BLaER1 treated with 17β-estradiol and CSF1 and Interleukin-3, amounts not matched to agents 10 nM and 100 nM (cell line): Measurements from ENCODE around the gene TPRA1.

Source experiments
- H3K27ac ChIP-seq, 11 experiments: shearing (Covaris generic); formaldehyde crosslinking; 2 replicates each; pipeline ENCODE4 v1.8.1; 2022
- H3K27me3 ChIP-seq, 11 experiments: shearing (Covaris generic); formaldehyde crosslinking; 2 replicates each; pipeline ENCODE4 v1.8.1; 2022
- H3K36me3 ChIP-seq, 11 experiments: shearing (Covaris generic); formaldehyde crosslinking; 2 replicates each; pipeline ENCODE4 v1.8.1; 2022
- H3K4me1 ChIP-seq, 10 experiments: shearing (Covaris generic); formaldehyde crosslinking; 2 replicates each; pipeline ENCODE4 v1.8.1; 2022
- H3K4me2 ChIP-seq, 11 experiments: shearing (Covaris generic); formaldehyde crosslinking; 2 replicates each; pipeline ENCODE4 v1.8.1; 2022
- H3K4me3 ChIP-seq, 10 experiments: shearing (Covaris generic); formaldehyde crosslinking; 2 replicates each; pipeline ENCODE4 v1.8.1; 2022
- H3K9ac ChIP-seq, 11 experiments: shearing (Covaris generic); formaldehyde crosslinking; 2 replicates each; pipeline ENCODE4 v1.8.1; 2022
- H3K9me3 ChIP-seq, 11 experiments: shearing (Covaris generic); formaldehyde crosslinking; replicated peaks in 1 of 11; 2 replicates each; pipeline ENCODE4 v1.8.1; 2022
- H4K20me1 ChIP-seq, 11 experiments: shearing (Covaris generic); formaldehyde crosslinking; 2 replicates each; pipeline ENCODE4 v1.8.1; 2022
- Cebpa-rat ChIP-seq, 11 experiments: shearing (Covaris generic); IDR thresholded peaks; 2 replicates each; pipeline ENCODE4 v1.8.1; 2022

TPRA1 gene

GRCh38 chr3:127552038-127552437 is 38.5 kb downstream of the TPRA1 start:
- Histone ChIP-seq H3K9me3 (no peaks in the 10 kb centered on the region), H4K20me1 (peaks cover 0 to 6% (median 0%) of the 10 kb centered on the region in 11 experiments; a peak in 1 of 22 replicates), H3K27me3 (no peaks in the 10 kb centered on the region), H3K4me3 (no peak overlapping the region), H3K9ac (no peak overlapping the region), H3K36me3 (peaks cover 0 to 5% (median 0%) of the 10 kb centered on the region in 11 experiments; a peak in 1 of 22 replicates), H3K4me2 (peak overlapping the region in 6 of 11 experiments; percentile 9 to 49 (median 25); a peak in 7 of 22 replicates), H3K4me1 (peaks cover 3 to 31% (median 18%) of the 10 kb centered on the region in 10 experiments; a peak in 17 of 20 replicates), H3K27ac (no peak overlapping the region)
- TF ChIP-seq Cebpa-rat (IDR thresholded peaks at IDR 0.05) = no peak

DNA sequence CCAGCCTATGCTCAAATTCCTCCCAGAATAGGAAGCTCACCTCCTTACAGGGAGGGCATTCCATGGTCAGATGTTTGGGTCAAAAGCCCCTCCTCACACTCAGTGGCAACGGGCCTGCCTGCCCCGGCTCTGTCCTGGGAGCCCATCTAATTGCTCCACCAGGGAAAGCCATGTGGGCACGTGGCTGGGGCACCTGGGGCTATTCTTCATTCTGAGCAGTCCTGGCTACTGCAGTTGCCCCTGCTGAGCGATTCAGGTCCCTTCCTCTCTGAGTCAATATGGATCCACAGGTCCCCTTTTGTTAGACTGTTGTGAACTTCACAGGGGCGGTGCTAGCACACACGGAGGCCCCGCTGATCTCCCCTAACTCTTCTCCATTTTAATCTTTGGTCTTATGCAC is 39.4 kb downstream of the TPRA1 start:
- no peak overlapping the region for H3K4me2 ChIP-seq
- no peak overlapping the region for H3K9ac ChIP-seq
- H3K27me3 ChIP-seq = no peaks in the 10 kb centered on the region
- peaks cover 0 to 6% (median 0%) of the 10 kb centered on the region in 11 experiments; a peak in 1 of 22 replicates for H4K20me1 ChIP-seq
- H3K9me3 ChIP-seq = no peaks in the 10 kb centered on the region
- no peak overlapping the region for H3K27ac ChIP-seq
- peaks cover 0 to 5% (median 0%) of the 10 kb centered on the region in 11 experiments; a peak in 1 of 22 replicates for H3K36me3 ChIP-seq
- no peak overlapping the region for H3K4me3 ChIP-seq
- no peak for TF ChIP-seq Cebpa-rat (IDR thresholded peaks at IDR 0.05)
- peaks cover 3 to 40% (median 26%) of the 10 kb centered on the region in 10 experiments; a peak in 17 of 20 replicates for H3K4me1 ChIP-seq

DNA sequence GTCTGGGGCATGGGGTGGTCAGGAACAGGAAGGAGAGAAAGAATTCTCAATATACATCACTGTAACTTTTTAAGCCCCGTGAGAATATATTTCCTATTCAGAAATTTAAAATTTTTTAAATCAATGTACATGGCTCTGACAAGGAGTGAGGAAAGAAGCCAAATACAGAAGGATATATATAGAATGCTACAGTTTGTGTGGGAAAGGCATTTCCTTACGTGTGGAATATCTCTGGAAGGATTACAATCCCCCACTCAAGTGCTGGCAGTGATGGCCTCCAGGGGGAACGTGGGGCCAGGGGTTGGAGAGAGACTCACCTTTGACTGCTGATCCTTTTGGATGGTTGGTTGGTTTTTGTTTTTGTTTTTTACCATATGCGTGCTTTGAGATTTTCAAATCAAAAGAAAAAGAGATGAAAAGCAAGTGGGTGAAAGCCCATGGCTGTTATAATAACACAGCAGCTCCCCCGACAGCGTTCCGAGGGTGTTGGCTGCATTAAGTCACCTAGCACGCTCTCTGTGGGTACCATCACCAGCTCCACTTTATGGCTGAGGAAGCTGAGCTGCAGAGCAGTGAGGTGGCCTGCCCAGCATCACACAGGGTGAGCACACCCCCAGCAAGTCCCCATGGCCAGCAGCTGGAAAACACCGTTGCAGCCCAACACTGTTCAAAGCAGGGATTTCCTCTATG is 39.9 kb downstream of the TPRA1 start:
- H3K4me1 ChIP-seq = peaks cover 3 to 46% (median 27%) of the 10 kb centered on the region in 10 experiments; a peak in 17 of 20 replicates
- peaks cover 0 to 6% (median 0%) of the 10 kb centered on the region in 11 experiments; a peak in 1 of 22 replicates for H4K20me1 ChIP-seq
- H3K36me3 ChIP-seq = peaks cover 0 to 2% (median 0%) of the 10 kb centered on the region in 11 experiments; a peak in 1 of 22 replicates
- H3K27ac ChIP-seq = no peak overlapping the region
- H3K4me2 ChIP-seq = 0 out of 22 replicates have a peak overlapping the region, but pooled peaks of 1 of the 11 experiments have one; percentile 15
- H3K4me3 ChIP-seq = no peak overlapping the region
- no peak for TF ChIP-seq Cebpa-rat (IDR thresholded peaks at IDR 0.05)
- no peaks in the 10 kb centered on the region for H3K9me3 ChIP-seq
- H3K27me3 ChIP-seq = no peaks in the 10 kb centered on the region
- H3K9ac ChIP-seq = no peak overlapping the region

GRCh38 chr3:127549826-127550467 is 40.6 kb downstream of the TPRA1 start:
- no peaks in the 10 kb centered on the region for H3K27me3 ChIP-seq
- peaks cover 0 to 6% (median 0%) of the 10 kb centered on the region in 11 experiments; a peak in 1 of 22 replicates for H4K20me1 ChIP-seq
- H3K27ac ChIP-seq = no peak overlapping the region
- no peak for TF ChIP-seq Cebpa-rat (IDR thresholded peaks at IDR 0.05)
- no peaks in the 10 kb centered on the region for H3K36me3 ChIP-seq
- H3K9ac ChIP-seq = no peak overlapping the region
- peaks cover 3 to 52% (median 32%) of the 10 kb centered on the region in 10 experiments; a peak in 17 of 20 replicates for H3K4me1 ChIP-seq
- H3K4me2 ChIP-seq = no peak overlapping the region
- H3K9me3 ChIP-seq = no peaks in the 10 kb centered on the region
- H3K4me3 ChIP-seq = no peak overlapping the region

DNA sequence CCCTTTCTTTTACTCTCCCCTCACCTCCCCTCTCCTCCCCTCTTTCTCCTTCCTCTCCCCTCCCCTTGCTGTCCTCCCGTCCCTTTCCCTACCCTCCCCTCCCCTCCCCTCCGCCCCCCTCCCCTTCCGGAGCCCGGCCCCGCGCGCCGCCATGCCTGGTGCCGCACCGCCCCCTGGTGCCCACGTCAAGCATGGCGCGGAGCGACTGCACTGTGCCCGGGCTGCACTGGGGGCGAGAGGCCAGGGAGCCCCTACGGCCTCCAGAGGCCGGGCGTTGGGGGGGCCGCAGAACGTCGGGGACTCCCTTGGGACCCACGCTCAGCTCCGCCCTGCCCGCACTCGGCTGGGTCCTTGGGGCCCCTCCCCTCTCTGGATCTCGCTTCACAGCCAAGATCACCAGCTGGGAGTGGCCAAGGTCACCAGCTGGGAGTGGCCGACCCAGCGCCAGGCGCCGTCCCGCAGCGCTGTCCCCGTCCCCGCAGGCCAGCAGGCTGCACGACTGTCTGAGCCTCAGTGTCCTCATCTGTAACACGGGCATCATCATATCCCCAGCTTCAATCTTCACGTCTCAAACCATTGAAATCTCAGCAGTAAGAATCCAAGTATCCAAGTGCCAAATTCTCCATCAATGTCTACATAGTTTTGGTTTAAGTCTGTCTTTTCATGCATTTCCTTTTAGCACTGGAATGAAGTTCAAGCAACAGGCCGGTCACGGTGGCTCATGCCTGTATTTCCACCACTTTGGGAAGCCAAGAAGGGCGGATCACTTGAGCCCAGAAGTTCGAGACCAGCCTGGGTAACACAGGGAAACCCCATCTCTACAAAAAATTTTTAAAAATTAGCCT is 42.5 kb downstream of the TPRA1 start:
- H3K4me3 ChIP-seq = peak overlapping the region; percentile 37 to 69 (median 57); a peak in 19 of 20 replicates
- H4K20me1 ChIP-seq = peaks cover 0 to 8% (median 0%) of the 10 kb centered on the region in 11 experiments; a peak in 3 of 22 replicates
- H3K9me3 ChIP-seq = no peaks in the 10 kb centered on the region
- peak overlapping the region; percentile 33 to 71 (median 60); a peak in 18 of 22 replicates for H3K9ac ChIP-seq
- peaks cover 3 to 54% (median 38%) of the 10 kb centered on the region in 10 experiments; a peak in 17 of 20 replicates for H3K4me1 ChIP-seq
- H3K27ac ChIP-seq = peak overlapping the region in 2 of 11 experiments; percentile 10 to 53; a peak in 2 of 22 replicates
- TF ChIP-seq Cebpa-rat (IDR thresholded peaks at IDR 0.05) = no peak
- H3K36me3 ChIP-seq = no peaks in the 10 kb centered on the region
- H3K27me3 ChIP-seq = no peaks in the 10 kb centered on the region
- H3K4me2 ChIP-seq = peak overlapping the region; percentile 73 to 90 (median 81)

GRCh38 chr3:127546970-127547733 is 43.4 kb downstream of the TPRA1 start:
- Histone ChIP-seq H3K4me3 (peak overlapping the region in 9 of 10 experiments; percentile 26 to 65 (median 49); a peak in 13 of 20 replicates), H3K27ac (peak overlapping the region in 5 of 11 experiments; percentile 24 to 45 (median 32); a peak in 8 of 22 replicates), H4K20me1 (peaks cover 0 to 8% (median 0%) of the 10 kb centered on the region in 11 experiments; a peak in 3 of 22 replicates), H3K4me2 (peak overlapping the region; percentile 55 to 78 (median 70)), H3K9me3 (no peaks in the 10 kb centered on the region), H3K4me1 (peaks cover 3 to 46% (median 31%) of the 10 kb centered on the region in 10 experiments; a peak in 17 of 20 replicates), H3K27me3 (no peaks in the 10 kb centered on the region), H3K36me3 (no peaks in the 10 kb centered on the region), H3K9ac (peak overlapping the region in 8 of 11 experiments; percentile 7 to 56 (median 43); a peak in 9 of 22 replicates)
- TF ChIP-seq Cebpa-rat (IDR thresholded peaks at IDR 0.05) = no peak

DNA sequence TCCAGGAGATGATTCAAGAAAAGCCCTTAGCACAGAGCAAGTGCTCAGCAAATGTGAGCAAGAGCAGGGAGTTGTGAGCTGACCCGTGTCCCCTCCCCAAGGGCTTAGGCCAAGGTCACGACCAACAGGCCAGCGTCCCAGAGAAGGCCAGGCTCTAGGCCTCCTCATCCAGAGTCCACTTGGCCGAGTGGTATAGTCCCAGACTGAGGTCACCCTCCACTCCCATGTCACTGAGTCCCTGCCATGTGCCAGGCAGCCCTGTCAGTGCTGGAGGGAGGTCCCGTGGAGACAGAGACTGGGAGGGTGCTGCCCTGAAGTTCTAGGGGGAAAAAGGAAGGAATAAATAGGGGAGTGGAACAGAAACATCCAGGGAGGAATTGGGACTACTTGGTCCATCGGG is 44.0 kb downstream of the TPRA1 start:
- H3K9ac ChIP-seq = 0 out of 22 replicates have a peak overlapping the region, but pooled peaks of 1 of the 11 experiments have one; percentile 44
- peak overlapping the region in 10 of 11 experiments; percentile 55 to 78 (median 70); a peak in 19 of 22 replicates for H3K4me2 ChIP-seq
- TF ChIP-seq Cebpa-rat (IDR thresholded peaks at IDR 0.05) = no peak
- peaks cover 0 to 8% (median 0%) of the 10 kb centered on the region in 11 experiments; a peak in 3 of 22 replicates for H4K20me1 ChIP-seq
- H3K9me3 ChIP-seq = no peaks in the 10 kb centered on the region
- peaks cover 3 to 43% (median 31%) of the 10 kb centered on the region in 10 experiments; a peak in 17 of 20 replicates for H3K4me1 ChIP-seq
- no peak overlapping the region for H3K4me3 ChIP-seq
- H3K36me3 ChIP-seq = no peaks in the 10 kb centered on the region
- H3K27me3 ChIP-seq = no peaks in the 10 kb centered on the region
- peak overlapping the region in 1 of 11 experiments; percentile 32; a peak in 1 of 22 replicates for H3K27ac ChIP-seq
